ENCODE results near the gene OPTN. TPM values are rescaled to one million over a fixed set of nuclear protein-coding genes. Genes with fewer than 3 reads are reported as not detected.

OPTN gene
- total RNA-seq, 2 experiments from 2014 or later = 86.8 to 99.6 TPM

DNA sequence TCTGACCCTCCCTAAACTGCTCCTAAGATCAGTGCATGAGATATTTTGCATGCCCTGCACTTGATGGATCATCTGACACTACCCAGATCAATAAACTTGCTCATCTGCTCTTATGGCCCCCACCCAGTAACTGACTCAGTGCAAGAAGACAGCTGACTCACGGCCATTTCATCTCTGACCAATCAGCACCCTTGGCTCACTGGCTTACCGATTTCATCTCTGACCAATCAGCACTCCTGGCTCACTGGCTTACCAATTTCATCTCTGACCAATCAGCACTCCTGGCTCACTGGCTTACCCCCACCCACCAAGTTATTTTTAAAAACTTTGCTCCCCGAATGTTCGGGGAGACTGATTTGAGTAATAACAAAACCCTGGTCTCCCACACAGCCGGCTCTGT lies 37.2 kb upstream of the OPTN start:
- TF ChIP-seq, protein P1, sequence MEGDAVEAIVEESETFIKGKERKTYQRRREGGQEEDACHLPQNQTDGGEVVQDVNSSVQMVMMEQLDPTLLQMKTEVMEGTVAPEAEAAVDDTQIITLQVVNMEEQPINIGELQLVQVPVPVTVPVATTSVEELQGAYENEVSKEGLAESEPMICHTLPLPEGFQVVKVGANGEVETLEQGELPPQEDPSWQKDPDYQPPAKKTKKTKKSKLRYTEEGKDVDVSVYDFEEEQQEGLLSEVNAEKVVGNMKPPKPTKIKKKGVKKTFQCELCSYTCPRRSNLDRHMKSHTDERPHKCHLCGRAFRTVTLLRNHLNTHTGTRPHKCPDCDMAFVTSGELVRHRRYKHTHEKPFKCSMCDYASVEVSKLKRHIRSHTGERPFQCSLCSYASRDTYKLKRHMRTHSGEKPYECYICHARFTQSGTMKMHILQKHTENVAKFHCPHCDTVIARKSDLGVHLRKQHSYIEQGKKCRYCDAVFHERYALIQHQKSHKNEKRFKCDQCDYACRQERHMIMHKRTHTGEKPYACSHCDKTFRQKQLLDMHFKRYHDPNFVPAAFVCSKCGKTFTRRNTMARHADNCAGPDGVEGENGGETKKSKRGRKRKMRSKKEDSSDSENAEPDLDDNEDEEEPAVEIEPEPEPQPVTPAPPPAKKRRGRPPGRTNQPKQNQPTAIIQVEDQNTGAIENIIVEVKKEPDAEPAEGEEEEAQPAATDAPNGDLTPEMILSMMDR (IDR thresholded peaks at IDR 0.05) = no peak
- Histone ChIP-seq H3K27ac (ENCODE audit: low read depth in 1 of 2, low read length in 2 of 2) (no peak overlapping the region), H3K36me3 (ENCODE audit: insufficient read depth, low read length) (no peaks in the 10 kb centered on the region), H3K27me3 (ENCODE audit: control insufficient read depth in 1 of 2, insufficient read depth in 2 of 2, low read length in 2 of 2) (peaks cover 0 to 8% of the 10 kb centered on the region in 2 experiments), H3K4me3 (ENCODE audit: low read length) (no peak overlapping the region), H3K9me3 (ENCODE audit: control insufficient read depth in 1 of 2, insufficient read depth in 1 of 2, low read length in 2 of 2) (no peaks in the 10 kb centered on the region), H3K4me1 (ENCODE audit: insufficient read depth, low read length) (no peaks in the 10 kb centered on the region)
- H3K4me3 Mint-ChIP-seq = no peak overlapping the region
- intact Hi-C loops (cut with DNase I, micrococcal nuclease) = no loop called here
- ATAC-seq (ENCODE audit: poor library complexity) (no peak), DNase-seq (no peak)
- no peaks in the 10 kb centered on the region for H3K36me3 Mint-ChIP-seq (ENCODE audit: low read depth)
- peaks cover 33% of the 10 kb centered on the region for H3K27me3 Mint-ChIP-seq
- ChIA-PET POLR2A (no interaction called here), CTCF (no interaction called here)
- H3K27ac Mint-ChIP-seq = no peak overlapping the region
- H3K4me1 Mint-ChIP-seq (ENCODE audit: low read depth) = no peaks in the 10 kb centered on the region
- H3K9me3 Mint-ChIP-seq = no peaks in the 10 kb centered on the region

DNA sequence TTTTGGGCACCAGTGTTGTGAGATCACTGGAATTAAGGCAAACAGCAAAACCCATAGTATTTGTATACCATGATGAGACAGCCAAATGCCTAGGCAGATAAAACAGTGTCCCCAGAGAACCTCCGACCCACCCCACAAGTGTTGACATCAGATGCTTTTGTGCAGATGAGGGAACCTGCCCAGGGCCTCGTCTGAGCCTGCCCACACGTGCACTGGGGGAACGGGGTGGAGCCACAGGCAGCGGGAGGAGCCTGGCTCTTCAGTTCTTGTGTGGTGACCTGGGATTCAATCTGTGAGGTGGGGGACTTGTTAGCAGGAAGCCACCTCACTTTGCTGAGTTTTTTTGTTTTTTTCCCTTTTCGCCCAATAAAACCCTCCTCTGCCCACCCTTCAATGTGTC lies 33.4 kb upstream of the OPTN start:
- H3K27ac Mint-ChIP-seq = no peak overlapping the region
- ChIA-PET POLR2A (no interaction called here), CTCF (no interaction called here)
- TF ChIP-seq, protein P1 (IDR thresholded peaks at IDR 0.05) = no peak
- no peaks in the 10 kb centered on the region for H3K4me1 Mint-ChIP-seq (ENCODE audit: low read depth)
- no peaks in the 10 kb centered on the region for H3K9me3 ChIP-seq (ENCODE audit: control insufficient read depth in 1 of 2, insufficient read depth in 1 of 2, low read length in 2 of 2)
- ATAC-seq (ENCODE audit: poor library complexity) (no peak), DNase-seq (no peak)
- H3K4me3 Mint-ChIP-seq = no peak overlapping the region
- no peaks in the 10 kb centered on the region for H3K4me1 ChIP-seq (ENCODE audit: insufficient read depth, low read length)
- peaks cover 0 to 6% of the 10 kb centered on the region in 2 experiments for H3K27me3 ChIP-seq (ENCODE audit: control insufficient read depth in 1 of 2, insufficient read depth in 2 of 2, low read length in 2 of 2)
- H3K4me3 ChIP-seq (ENCODE audit: low read length) = no peak overlapping the region
- H3K9me3 Mint-ChIP-seq = no peaks in the 10 kb centered on the region
- no peaks in the 10 kb centered on the region for H3K36me3 Mint-ChIP-seq (ENCODE audit: low read depth)
- intact Hi-C loops (cut with DNase I, micrococcal nuclease) = no loop called here
- peaks cover 30% of the 10 kb centered on the region for H3K27me3 Mint-ChIP-seq
- H3K36me3 ChIP-seq (ENCODE audit: insufficient read depth, low read length) = no peaks in the 10 kb centered on the region
- no peak overlapping the region for H3K27ac ChIP-seq (ENCODE audit: low read depth in 1 of 2, low read length in 2 of 2)

DNA sequence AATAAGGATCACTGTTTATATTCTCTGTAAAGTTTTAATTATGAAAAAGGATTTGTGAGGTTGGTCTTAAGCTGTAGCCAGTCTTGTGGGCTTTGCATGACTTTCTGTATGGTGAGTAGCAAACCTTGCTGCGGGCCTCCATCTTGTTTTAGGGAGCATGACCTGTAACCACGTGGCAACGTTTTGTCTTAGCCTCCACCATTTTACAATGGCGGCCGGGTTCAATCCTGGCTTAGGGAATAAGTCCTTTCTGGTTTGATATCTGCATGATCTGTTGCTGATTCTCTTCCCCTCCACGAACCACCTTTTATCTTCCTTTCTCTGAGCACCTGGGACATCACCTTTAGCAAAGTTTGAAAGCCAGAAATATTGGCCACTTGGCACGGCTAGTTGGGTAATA lies 32.5 kb upstream of the OPTN start:
- H3K27me3 ChIP-seq (ENCODE audit: control insufficient read depth in 1 of 2, insufficient read depth in 2 of 2, low read length in 2 of 2) = peaks cover 0 to 6% of the 10 kb centered on the region in 2 experiments
- ChIA-PET CTCF (no interaction called here), POLR2A (no interaction called here)
- no peaks in the 10 kb centered on the region for H3K9me3 ChIP-seq (ENCODE audit: control insufficient read depth in 1 of 2, insufficient read depth in 1 of 2, low read length in 2 of 2)
- TF ChIP-seq, protein P1 (IDR thresholded peaks at IDR 0.05) = no peak
- DNase-seq (no peak), ATAC-seq (ENCODE audit: poor library complexity) (no peak)
- no peaks in the 10 kb centered on the region for H3K4me1 ChIP-seq (ENCODE audit: insufficient read depth, low read length)
- intact Hi-C loops (cut with DNase I, micrococcal nuclease) = no loop called here
- H3K27ac ChIP-seq (ENCODE audit: low read depth in 1 of 2, low read length in 2 of 2) = no peak overlapping the region
- H3K4me1 Mint-ChIP-seq (ENCODE audit: low read depth) = no peaks in the 10 kb centered on the region
- no peak overlapping the region for H3K27ac Mint-ChIP-seq
- H3K36me3 ChIP-seq (ENCODE audit: insufficient read depth, low read length) = no peaks in the 10 kb centered on the region
- no peaks in the 10 kb centered on the region for H3K36me3 Mint-ChIP-seq (ENCODE audit: low read depth)
- no peak overlapping the region for H3K4me3 ChIP-seq (ENCODE audit: low read length)
- no peaks in the 10 kb centered on the region for H3K9me3 Mint-ChIP-seq
- no peak overlapping the region for H3K4me3 Mint-ChIP-seq
- peaks cover 22% of the 10 kb centered on the region for H3K27me3 Mint-ChIP-seq

Data from CD4-positive, alpha-beta T cell (primary cell).